ENCODE results near the gene ADCK1. TPM values are rescaled to one million over a fixed set of nuclear protein-coding genes. Genes with fewer than 3 reads are reported as not detected.

Gene ADCK1
- total and polyA plus RNA-seq, 4 donors = 5.7 to 8.8 (median 7.0) TPM

DNA sequence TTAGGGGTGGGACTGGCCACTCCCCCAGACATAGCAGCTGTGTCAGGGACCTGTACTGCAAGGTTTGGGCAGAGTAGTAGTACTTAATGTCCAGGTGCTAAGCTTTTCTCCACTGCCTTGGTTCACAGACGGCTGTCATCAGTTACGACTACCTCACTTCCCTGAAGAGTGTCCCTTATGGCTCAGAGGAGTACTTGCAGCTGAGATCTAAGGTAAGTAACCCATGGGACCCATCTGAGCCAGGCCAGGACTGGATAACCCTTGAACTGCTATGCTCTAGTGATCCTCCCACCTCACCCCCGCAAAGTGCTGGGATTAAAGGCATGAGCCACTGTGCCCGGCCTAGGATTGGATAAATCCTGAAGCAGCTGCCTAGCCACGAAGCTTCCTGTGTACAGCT lies 22.4 kb downstream of the ADCK1 start:
- Histone ChIP-seq H3K4me1 (ENCODE audit: control insufficient read depth in 5 of 5, insufficient read depth in 5 of 5, low read length in 5 of 5) (no peaks in the 10 kb centered on the region), H3K9ac (ENCODE audit: insufficient read depth in 1 of 2, low read length in 2 of 2) (no peak overlapping the region), H3K27ac (ENCODE audit: low read depth in 1 of 2, low read length in 1 of 2) (no peak overlapping the region), H3K4me3 (no peak overlapping the region), H3K27me3 (ENCODE audit: control insufficient read depth in 3 of 3, insufficient read depth in 3 of 3, low read length in 2 of 3) (no peaks in the 10 kb centered on the region), H3K36me3 (ENCODE audit: control insufficient read depth in 4 of 4, insufficient read depth in 4 of 4, low read length in 4 of 4) (peaks cover 0 to 17% (median 8%) of the 10 kb centered on the region in 4 donors), H3K9me3 (ENCODE audit: control insufficient read depth in 4 of 4, insufficient read depth in 3 of 4, low read length in 3 of 4) (no peaks in the 10 kb centered on the region)
- TF ChIP-seq, protein P1, sequence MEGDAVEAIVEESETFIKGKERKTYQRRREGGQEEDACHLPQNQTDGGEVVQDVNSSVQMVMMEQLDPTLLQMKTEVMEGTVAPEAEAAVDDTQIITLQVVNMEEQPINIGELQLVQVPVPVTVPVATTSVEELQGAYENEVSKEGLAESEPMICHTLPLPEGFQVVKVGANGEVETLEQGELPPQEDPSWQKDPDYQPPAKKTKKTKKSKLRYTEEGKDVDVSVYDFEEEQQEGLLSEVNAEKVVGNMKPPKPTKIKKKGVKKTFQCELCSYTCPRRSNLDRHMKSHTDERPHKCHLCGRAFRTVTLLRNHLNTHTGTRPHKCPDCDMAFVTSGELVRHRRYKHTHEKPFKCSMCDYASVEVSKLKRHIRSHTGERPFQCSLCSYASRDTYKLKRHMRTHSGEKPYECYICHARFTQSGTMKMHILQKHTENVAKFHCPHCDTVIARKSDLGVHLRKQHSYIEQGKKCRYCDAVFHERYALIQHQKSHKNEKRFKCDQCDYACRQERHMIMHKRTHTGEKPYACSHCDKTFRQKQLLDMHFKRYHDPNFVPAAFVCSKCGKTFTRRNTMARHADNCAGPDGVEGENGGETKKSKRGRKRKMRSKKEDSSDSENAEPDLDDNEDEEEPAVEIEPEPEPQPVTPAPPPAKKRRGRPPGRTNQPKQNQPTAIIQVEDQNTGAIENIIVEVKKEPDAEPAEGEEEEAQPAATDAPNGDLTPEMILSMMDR (IDR thresholded peaks at IDR 0.05; ENCODE audit: control extremely low read depth, extremely low read depth) = no peak
- no peak for DNase-seq
- 94 to 97% methylated on average over 5 of the region's 5 CpGs for WGBS, 2 donors
- ATAC-seq (ENCODE audit: insufficient read depth, low FRiP score) = no peak

DNA sequence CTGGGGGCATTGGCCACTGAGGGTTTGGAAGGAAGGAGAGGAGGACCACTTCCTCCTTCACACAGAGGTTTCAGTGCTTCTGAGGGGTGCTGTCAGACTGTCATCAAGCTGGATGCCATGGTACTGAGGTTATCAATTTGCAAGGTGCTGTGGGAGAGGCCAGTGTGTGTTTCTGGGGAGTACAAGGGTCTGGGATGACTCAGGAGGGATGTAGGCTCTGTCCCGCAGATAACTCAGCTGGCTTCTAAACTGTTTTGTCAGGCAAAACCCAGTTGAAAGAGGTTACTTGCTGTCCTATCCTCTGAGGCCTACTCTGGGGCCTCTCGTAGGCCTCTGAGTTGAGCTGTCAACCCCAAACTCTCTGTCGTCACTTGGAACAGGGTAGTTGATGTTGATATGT lies 22.8 kb downstream of the ADCK1 start:
- Histone ChIP-seq H3K4me3 (no peak overlapping the region), H3K27me3 (ENCODE audit: control insufficient read depth in 3 of 3, insufficient read depth in 3 of 3, low read length in 2 of 3) (no peaks in the 10 kb centered on the region), H3K27ac (ENCODE audit: low read depth in 1 of 2, low read length in 1 of 2) (no peak overlapping the region), H3K9me3 (ENCODE audit: control insufficient read depth in 4 of 4, insufficient read depth in 3 of 4, low read length in 3 of 4) (no peaks in the 10 kb centered on the region), H3K4me1 (ENCODE audit: control insufficient read depth in 5 of 5, insufficient read depth in 5 of 5, low read length in 5 of 5) (no peaks in the 10 kb centered on the region), H3K9ac (ENCODE audit: insufficient read depth in 1 of 2, low read length in 2 of 2) (no peak overlapping the region), H3K36me3 (ENCODE audit: control insufficient read depth in 4 of 4, insufficient read depth in 4 of 4, low read length in 4 of 4) (peaks cover 0 to 17% (median 8%) of the 10 kb centered on the region in 4 donors)
- 89 to 92% methylated on average over 3 of the region's 3 CpGs for WGBS, 2 donors
- TF ChIP-seq, protein P1 (IDR thresholded peaks at IDR 0.05; ENCODE audit: control extremely low read depth, extremely low read depth) = no peak
- no peak for ATAC-seq (ENCODE audit: insufficient read depth, low FRiP score)
- no peak for DNase-seq

DNA sequence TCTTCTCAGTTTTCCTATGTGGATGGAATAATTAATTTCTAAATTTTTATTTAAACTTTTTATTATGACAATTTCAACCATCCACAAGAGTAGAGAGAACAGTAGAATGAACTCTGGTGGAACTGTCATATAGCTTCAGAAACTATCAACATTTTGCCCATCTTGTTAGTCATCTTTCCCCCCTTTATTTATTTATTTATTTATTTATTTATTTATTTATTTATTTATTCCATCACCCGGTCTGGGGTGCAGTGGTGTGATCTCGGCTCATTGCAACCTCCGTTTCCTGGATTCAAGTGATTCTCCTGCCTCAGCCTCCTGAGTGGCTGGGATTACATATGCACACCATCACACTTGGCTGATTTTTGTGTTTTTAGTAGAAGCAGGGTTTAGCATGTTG lies 23.5 kb downstream of the ADCK1 start:
- ATAC-seq (ENCODE audit: insufficient read depth, low FRiP score) = no peak
- H3K36me3 ChIP-seq (ENCODE audit: control insufficient read depth in 4 of 4, insufficient read depth in 4 of 4, low read length in 4 of 4) = peaks cover 0 to 19% (median 9%) of the 10 kb centered on the region in 4 donors
- no peaks in the 10 kb centered on the region for H3K4me1 ChIP-seq (ENCODE audit: control insufficient read depth in 5 of 5, insufficient read depth in 5 of 5, low read length in 5 of 5)
- TF ChIP-seq, protein P1 (IDR thresholded peaks at IDR 0.05; ENCODE audit: control extremely low read depth, extremely low read depth) = no peak
- H3K4me3 ChIP-seq = no peak overlapping the region
- H3K9me3 ChIP-seq (ENCODE audit: control insufficient read depth in 4 of 4, insufficient read depth in 3 of 4, low read length in 3 of 4) = no peaks in the 10 kb centered on the region
- 95 to 99% methylated on average over 3 of the region's 3 CpGs for WGBS, 2 donors
- H3K9ac ChIP-seq (ENCODE audit: insufficient read depth in 1 of 2, low read length in 2 of 2) = no peak overlapping the region
- H3K27ac ChIP-seq (ENCODE audit: low read depth in 1 of 2, low read length in 1 of 2) = no peak overlapping the region
- DNase-seq = no peak
- no peaks in the 10 kb centered on the region for H3K27me3 ChIP-seq (ENCODE audit: control insufficient read depth in 3 of 3, insufficient read depth in 3 of 3, low read length in 2 of 3)

DNA sequence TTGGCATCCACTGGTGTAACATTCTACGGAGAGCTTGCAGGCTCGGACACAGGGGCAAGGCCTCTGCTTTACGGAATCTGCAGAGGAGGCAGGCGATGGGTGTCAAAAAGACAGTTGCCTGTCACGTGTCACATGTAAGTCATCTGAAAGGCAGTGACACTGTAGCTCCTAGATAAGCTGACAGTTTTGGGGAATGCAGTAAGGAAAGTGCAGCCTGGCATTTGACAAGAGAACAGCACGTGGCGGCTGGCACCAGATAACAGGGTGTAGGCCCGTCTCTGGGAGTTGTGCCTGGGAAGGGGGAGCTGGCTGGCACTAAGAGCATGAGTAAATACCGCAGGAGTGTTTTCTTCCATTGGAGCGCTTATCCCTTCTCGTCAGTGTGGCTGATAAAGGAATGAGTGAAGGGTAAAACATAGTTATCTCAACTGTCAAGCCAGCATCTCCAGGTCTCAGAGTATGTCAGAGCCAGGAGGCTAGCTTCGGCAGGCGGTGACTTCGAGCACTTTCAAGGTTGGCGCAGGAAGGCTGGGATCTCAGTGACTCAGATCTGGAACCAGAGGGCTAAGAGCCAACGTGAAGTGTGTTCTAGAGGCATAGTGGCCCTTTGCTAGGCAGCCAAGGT lies 26.1 kb downstream of the ADCK1 start:
- no peaks in the 10 kb centered on the region for H3K27me3 ChIP-seq (ENCODE audit: control insufficient read depth in 3 of 3, insufficient read depth in 3 of 3, low read length in 2 of 3)
- ATAC-seq (ENCODE audit: insufficient read depth, low FRiP score) (peak; percentile 34), DNase-seq (no peak)
- no peak overlapping the region for H3K4me3 ChIP-seq
- TF ChIP-seq, protein P1 (IDR thresholded peaks at IDR 0.05; ENCODE audit: control extremely low read depth, extremely low read depth) = no peak
- 78 to 89% methylated on average over 16 of the region's 16 CpGs for WGBS, 2 donors
- H3K9me3 ChIP-seq (ENCODE audit: control insufficient read depth in 4 of 4, insufficient read depth in 3 of 4, low read length in 3 of 4) = no peaks in the 10 kb centered on the region
- no peak overlapping the region for H3K9ac ChIP-seq (ENCODE audit: insufficient read depth in 1 of 2, low read length in 2 of 2)
- H3K4me1 ChIP-seq (ENCODE audit: control insufficient read depth in 5 of 5, insufficient read depth in 5 of 5, low read length in 5 of 5) = no peaks in the 10 kb centered on the region
- H3K27ac ChIP-seq (ENCODE audit: low read depth in 1 of 2, low read length in 1 of 2) = peak overlapping the region in 1 of 2 donors; percentile 45
- H3K36me3 ChIP-seq (ENCODE audit: control insufficient read depth in 4 of 4, insufficient read depth in 4 of 4, low read length in 4 of 4) = peaks cover 0 to 13% (median 6%) of the 10 kb centered on the region in 4 donors

Measured in lung (tissue), 12 donors.